HEK293 (cell line): Measurements from ENCODE around the gene LIN37.

Source experiments
- EGR2 ChIP-seq: fragments of 450-650 bp; formaldehyde crosslinking; IDR thresholded peaks from 2 replicates; pipeline ENCODE4 v1.5.1; 2016; ENCODE audit warnings: low read depth, missing biosample characterization, missing genetic modification characterization
- GLI4 ChIP-seq: fragments of 450-650 bp; formaldehyde crosslinking; IDR thresholded peaks from 2 replicates; pipeline ENCODE4 v1.5.1; 2016; ENCODE audit warnings: missing biosample characterization, missing genetic modification characterization
- HOXA7 ChIP-seq: sonication (generic); formaldehyde crosslinking; IDR thresholded peaks from 2 replicates; pipeline ENCODE4 v1.8.1; 2022; ENCODE audit warnings: missing genetic modification reagents, borderline replicate concordance
- HOXD13 ChIP-seq: sonication (generic); formaldehyde crosslinking; IDR thresholded peaks from 2 replicates; pipeline ENCODE4 v1.8.0; 2022; ENCODE audit warnings: missing genetic modification reagents, borderline replicate concordance
- KLF8 ChIP-seq: fragments of 450-650 bp; formaldehyde crosslinking; IDR thresholded peaks from 2 replicates; pipeline ENCODE4 v1.5.1; 2016; ENCODE audit warnings: missing biosample characterization, missing genetic modification characterization
- PATZ1 ChIP-seq: fragments of 450-650 bp; formaldehyde crosslinking; IDR thresholded peaks from 2 replicates; pipeline ENCODE4 v1.5.1; 2016; ENCODE audit warnings: missing biosample characterization, missing genetic modification characterization
- PRDM4 ChIP-seq: fragments of 450-650 bp; formaldehyde crosslinking; IDR thresholded peaks from 2 replicates; pipeline ENCODE4 v1.5.1; 2017; ENCODE audit warnings: missing biosample characterization, missing genetic modification characterization
- SCRT1 ChIP-seq: fragments of 450-650 bp; formaldehyde crosslinking; IDR thresholded peaks from 2 replicates; pipeline ENCODE4 v1.5.1; 2016; ENCODE audit warnings: missing biosample characterization, missing genetic modification characterization, borderline replicate concordance
- SP2 ChIP-seq: fragments of 450-650 bp; formaldehyde crosslinking; IDR thresholded peaks from 2 replicates; pipeline ENCODE4 v1.5.1; 2016; ENCODE audit warnings: missing biosample characterization, missing genetic modification characterization
- ZBTB1 ChIP-seq: fragments of 450-650 bp; formaldehyde crosslinking; IDR thresholded peaks from 2 replicates; pipeline ENCODE4 v1.5.1; 2016; ENCODE audit warnings: missing biosample characterization, missing genetic modification characterization
- ZBTB48 ChIP-seq: fragments of 450-650 bp; formaldehyde crosslinking; IDR thresholded peaks from 2 replicates; pipeline ENCODE4 v1.5.1; 2016; ENCODE audit warnings: missing biosample characterization, missing genetic modification characterization
- ZFP3 ChIP-seq: fragments of 450-650 bp; formaldehyde crosslinking; IDR thresholded peaks from 2 replicates; pipeline ENCODE4 v1.5.1; 2016; ENCODE audit warnings: low read depth, missing biosample characterization, missing genetic modification characterization
- ZNF10 ChIP-seq: fragments of 450-650 bp; formaldehyde crosslinking; IDR thresholded peaks from 2 replicates; pipeline ENCODE4 v1.5.1; 2017; ENCODE audit warnings: missing biosample characterization, missing genetic modification characterization
- ZNF16 ChIP-seq: fragments of 450-650 bp; formaldehyde crosslinking; IDR thresholded peaks from 2 replicates; pipeline ENCODE4 v1.5.1; 2016; ENCODE audit warnings: low read depth, missing biosample characterization, missing genetic modification characterization
- ZNF202 ChIP-seq: fragments of 450-650 bp; formaldehyde crosslinking; IDR thresholded peaks from 2 replicates; pipeline ENCODE4 v1.5.1; 2016; ENCODE audit warnings: missing biosample characterization, missing genetic modification characterization, borderline replicate concordance
- ZNF280C ChIP-seq: fragments of 450-650 bp; formaldehyde crosslinking; IDR thresholded peaks from 2 replicates; pipeline ENCODE4 v1.5.1; 2016; ENCODE audit warnings: missing biosample characterization, missing genetic modification characterization
- ZNF488 ChIP-seq: fragments of 450-650 bp; formaldehyde crosslinking; IDR thresholded peaks from 2 replicates; pipeline ENCODE4 v1.5.1; 2016; ENCODE audit warnings: missing biosample characterization, missing genetic modification characterization
- ZNF513 ChIP-seq: fragments of 450-650 bp; IDR thresholded peaks from 2 replicates; pipeline ENCODE4 v1.5.1; 2018; ENCODE audit warnings: missing biosample characterization, missing genetic modification characterization
- ZNF518A ChIP-seq: fragments of 450-650 bp; formaldehyde crosslinking; conservative IDR thresholded peaks from 2 replicates; pipeline ENCODE4 v1.5.1; 2016; ENCODE audit warnings: low read depth, missing biosample characterization, missing genetic modification characterization
- ZNF544 ChIP-seq: fragments of 450-650 bp; formaldehyde crosslinking; IDR thresholded peaks from 2 replicates; pipeline ENCODE4 v1.5.0; 2017; ENCODE audit warnings: missing biosample characterization, missing genetic modification characterization
- ZNF664 ChIP-seq: fragments of 450-650 bp; formaldehyde crosslinking; IDR thresholded peaks from 2 replicates; pipeline ENCODE4 v1.5.1; 2016; ENCODE audit warnings: missing biosample characterization, missing genetic modification characterization
- ZNF701 ChIP-seq: fragments of 450-650 bp; formaldehyde crosslinking; IDR thresholded peaks from 2 replicates; pipeline ENCODE4 v1.5.1; 2016; ENCODE audit warnings: missing biosample characterization, missing genetic modification characterization
- ZNF747 ChIP-seq: fragments of 450-650 bp; formaldehyde crosslinking; IDR thresholded peaks from 2 replicates; pipeline ENCODE4 v1.5.1; 2016; ENCODE audit warnings: missing biosample characterization, missing genetic modification characterization
- ZNF768 ChIP-seq: fragments of 450-650 bp; formaldehyde crosslinking; IDR thresholded peaks from 2 replicates; pipeline ENCODE4 v1.5.1; 2018; ENCODE audit warnings: missing biosample characterization, mild to moderate bottlenecking, missing genetic modification characterization
- ZNF776 ChIP-seq: fragments of 450-650 bp; formaldehyde crosslinking; IDR thresholded peaks from 2 replicates; pipeline ENCODE4 v1.5.0; 2017; ENCODE audit warnings: missing biosample characterization, missing genetic modification characterization, borderline replicate concordance

The LIN37 gene

GRCh38 chr19:35716801-35717664 is 31.3 kb upstream of the LIN37 start (continued):
- TF ChIP-seq PATZ1 (tag by site-specific recombination) = peak; percentile 96
- no peak for TF ChIP-seq ZNF280C (tag by site-specific recombination)
- no peak for TF ChIP-seq GLI4 (tag by site-specific recombination)
- TF ChIP-seq ZFP3 (tag by site-specific recombination) = no peak
- no peak for TF ChIP-seq HOXA7 (CRISPR knock-in tag)
- 0 out of 2 replicates have a peak, but pooled peaks have one; percentile 32 for TF ChIP-seq ZNF10
- TF ChIP-seq ZNF488 (tag by site-specific recombination) = peak; percentile 40; the same call in 1 of the 2 replicates
- no peak for TF ChIP-seq HOXD13 (CRISPR knock-in tag)
- no peak for TF ChIP-seq ZNF701
- no peak for TF ChIP-seq ZNF747
- TF ChIP-seq ZBTB1 (tag by site-specific recombination) = no peak; the same call in none of the 2 replicates
- no peak for TF ChIP-seq ZNF768 (tag by site-specific recombination)
- TF ChIP-seq ZNF664 = no peak
- TF ChIP-seq ZNF16 (tag by site-specific recombination) = no peak
- peak; percentile 48; the same call in 1 of the 2 replicates for TF ChIP-seq ZNF513 (tag by site-specific recombination)
- TF ChIP-seq ZNF518A (tag by site-specific recombination) = no peak; the same call in 1 of the 2 replicates
- TF ChIP-seq PRDM4 (tag by site-specific recombination) = peak; percentile 95
- TF ChIP-seq ZNF202 (tag by site-specific recombination) = no peak
- TF ChIP-seq KLF8 (tag by site-specific recombination) = peak; percentile 96
- TF ChIP-seq ZNF544 (tag by site-specific recombination) = no peak
- TF ChIP-seq EGR2 (tag by site-specific recombination) = peak; percentile 93
- peak; percentile 82 for TF ChIP-seq ZBTB48 (tag by site-specific recombination)
- TF ChIP-seq SP2 (tag by site-specific recombination) = peak; percentile 72
- TF ChIP-seq ZNF776 (tag by site-specific recombination) = no peak
- TF ChIP-seq SCRT1 = no peak
